HG02571 (cell line): Measurements from ENCODE around the gene CHN2.

Experiments used
- ATAC-seq: cut with Tn5 transposase; IDR thresholded peaks from one replicate; pipeline ENCODE4 v1.9.1; 2021; ENCODE audit warnings: mild to moderate bottlenecking, moderate library complexity; ENCODE audit not compliant: unreplicated experiment

The CHN2 gene

DNA sequence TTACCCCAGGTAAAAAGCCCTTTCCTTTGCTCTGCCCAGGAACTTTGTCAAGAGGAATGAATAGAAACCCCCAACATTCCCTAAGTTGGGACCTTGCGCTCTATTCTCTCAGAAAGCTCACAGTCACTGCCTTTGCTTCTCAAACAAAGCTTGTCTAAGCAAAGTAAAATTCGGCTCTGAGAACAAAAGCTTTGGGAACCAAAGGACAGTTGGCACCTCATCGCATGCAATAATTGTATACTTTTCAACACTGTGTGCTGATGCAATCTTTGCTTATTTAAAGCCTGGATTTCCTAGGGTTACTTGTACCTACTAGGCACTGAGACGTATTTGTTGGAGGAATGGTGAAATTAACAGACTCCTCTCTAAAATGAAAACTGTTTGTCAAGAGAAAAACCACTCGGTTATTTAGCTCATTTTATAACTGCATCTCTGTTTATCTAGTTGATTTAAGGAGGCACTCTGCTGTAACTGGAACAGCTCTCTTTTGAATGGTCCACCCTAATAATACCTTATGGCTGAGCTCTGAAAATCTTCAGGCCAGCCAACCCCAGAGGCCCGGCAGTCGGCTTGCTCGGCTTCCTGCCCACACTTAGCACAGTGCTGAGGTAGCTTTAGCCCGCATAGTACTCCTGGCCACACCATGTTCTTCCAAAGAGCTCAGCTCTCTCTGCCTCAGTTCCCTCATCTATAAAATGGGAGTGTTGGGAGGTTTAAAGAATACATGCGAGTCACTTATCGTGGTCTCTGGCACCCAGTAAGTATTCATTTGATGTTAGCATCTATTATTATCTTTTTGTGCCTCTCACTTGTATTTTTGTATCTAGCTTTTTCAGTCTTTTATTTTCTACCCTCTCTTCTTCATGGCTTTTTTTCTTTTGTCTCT, 288.9 kb downstream of the CHN2 start:
- no peak for ATAC-seq

GRCh38 chr7:29484280-29484679, 289.7 kb downstream of the CHN2 start:
- ATAC-seq: no peak

- ATAC-seq: no peak
Observed at GRCh38 chr7:29485339-29486190, 291.0 kb downstream of the CHN2 start.

GRCh38 chr7:29486191-29486700, 291.7 kb downstream of the CHN2 start:
- ATAC-seq: no peak

- no peak for ATAC-seq
Observed at GRCh38 chr7:29487424-29487823, 292.8 kb downstream of the CHN2 start.

GRCh38 chr7:29488203-29488970, 293.8 kb downstream of the CHN2 start:
- ATAC-seq: no peak

DNA sequence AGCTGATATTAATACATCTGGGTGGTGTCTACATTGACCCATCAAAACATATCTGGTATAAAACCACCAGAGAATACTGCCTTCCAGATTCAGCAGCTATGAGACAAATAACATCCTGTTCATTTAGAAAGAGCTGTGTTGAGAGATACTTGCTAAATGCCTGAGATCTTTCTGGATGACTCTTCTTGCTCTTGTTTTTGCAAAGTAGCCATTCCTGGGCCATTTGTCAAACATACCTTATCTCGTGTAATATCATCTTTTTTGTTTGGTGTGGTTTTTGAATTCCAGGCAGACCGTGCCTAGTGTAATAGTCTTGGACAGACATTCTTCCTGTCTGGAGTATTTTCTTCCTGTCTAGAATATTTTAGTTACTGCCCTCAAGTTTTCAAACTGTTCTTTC, 294.4 kb downstream of the CHN2 start:
- no peak for ATAC-seq

GRCh38 chr7:29490094-29490607, 295.6 kb downstream of the CHN2 start:
- no peak for ATAC-seq

- no peak for ATAC-seq
Observed at GRCh38 chr7:29494350-29494749, 299.8 kb downstream of the CHN2 start.

- ATAC-seq: no peak
Observed at GRCh38 chr7:29495653-29496052, 301.1 kb downstream of the CHN2 start.

DNA sequence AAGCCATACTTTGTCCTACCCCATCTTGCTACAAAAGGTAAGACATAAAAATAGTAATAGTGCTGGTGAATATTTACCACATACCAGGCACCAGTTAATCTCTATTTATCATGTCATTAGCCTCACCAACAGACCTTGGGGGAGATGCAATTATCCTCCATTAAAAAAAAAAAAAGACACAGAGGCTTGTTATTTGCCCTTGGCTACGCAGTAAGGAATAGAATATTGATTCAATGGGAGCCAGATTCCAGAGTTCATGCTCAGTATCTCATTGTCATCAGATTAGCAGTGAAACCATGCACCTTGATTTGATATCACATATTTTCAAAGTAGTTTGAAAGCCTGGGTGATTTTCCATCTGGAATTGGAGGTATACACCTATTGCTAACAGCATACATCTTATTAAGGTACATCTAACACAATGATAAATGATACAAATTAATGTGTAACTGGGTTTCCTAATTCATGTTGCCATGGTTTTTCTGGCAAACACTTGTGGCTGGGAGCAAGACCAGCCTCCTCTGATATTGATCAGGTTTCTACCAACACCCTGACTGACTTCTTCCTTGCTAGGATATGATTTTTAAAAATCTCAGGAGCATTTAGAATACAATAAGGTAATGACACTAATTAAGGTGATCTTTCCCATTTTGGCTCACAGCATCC, 301.9 kb downstream of the CHN2 start:
- no peak for ATAC-seq

DNA sequence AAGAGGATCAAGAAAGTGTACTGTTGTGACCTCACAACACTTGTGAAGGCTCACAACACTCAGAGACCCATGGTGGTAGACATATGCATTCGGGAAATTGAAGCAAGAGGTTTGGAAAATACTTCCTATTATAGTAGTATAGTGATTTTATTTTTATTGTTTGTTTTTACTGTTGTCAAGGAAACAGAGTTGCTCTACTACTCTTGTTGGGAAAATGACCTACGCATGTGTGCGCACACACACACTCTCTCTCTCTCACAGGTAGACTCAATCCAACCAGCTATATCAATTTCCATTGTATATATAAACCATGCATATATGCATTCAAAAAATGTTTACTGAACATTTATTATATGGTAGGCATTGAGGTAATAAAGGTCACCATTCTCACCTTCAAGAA, 305.4 kb downstream of the CHN2 start:
- ATAC-seq: no peak

DNA sequence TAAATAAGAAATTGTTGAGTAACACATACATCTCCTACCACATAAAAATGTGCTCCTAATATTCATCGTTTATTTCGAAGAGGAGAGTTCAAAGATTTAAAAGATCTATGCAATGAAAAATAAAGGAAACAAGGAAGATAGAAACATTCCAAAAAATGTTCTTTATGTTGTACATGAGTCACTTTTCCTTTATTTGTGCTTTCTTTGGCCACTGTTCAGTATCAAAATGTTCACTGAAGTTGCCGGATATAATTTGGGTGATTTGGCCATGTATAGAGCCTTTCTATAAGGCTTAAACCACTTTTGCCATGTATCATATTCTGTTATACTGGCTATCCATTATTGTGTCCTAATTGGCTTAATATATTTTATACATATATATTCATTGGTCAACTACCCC, 306.1 kb downstream of the CHN2 start:
- no peak for ATAC-seq

DNA sequence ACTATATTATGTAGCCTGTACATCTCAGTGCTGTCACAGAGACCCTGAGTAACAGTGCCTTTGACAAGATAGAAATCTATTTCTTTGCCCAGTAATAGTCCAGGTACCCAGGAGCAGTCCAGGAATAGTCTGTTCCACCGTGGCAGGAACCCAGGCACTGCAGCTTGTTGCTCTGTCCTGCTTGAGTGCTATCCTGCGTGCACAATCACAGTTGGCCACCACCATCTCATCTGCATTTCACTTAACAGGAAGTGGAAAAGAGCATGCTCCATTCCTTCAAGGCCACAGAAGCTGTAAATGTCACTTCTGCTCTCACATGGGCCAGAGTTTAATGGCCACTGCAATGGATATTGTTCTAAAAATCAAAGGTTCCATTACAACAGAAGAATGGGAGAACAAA, 307.6 kb downstream of the CHN2 start:
- no peak for ATAC-seq

DNA sequence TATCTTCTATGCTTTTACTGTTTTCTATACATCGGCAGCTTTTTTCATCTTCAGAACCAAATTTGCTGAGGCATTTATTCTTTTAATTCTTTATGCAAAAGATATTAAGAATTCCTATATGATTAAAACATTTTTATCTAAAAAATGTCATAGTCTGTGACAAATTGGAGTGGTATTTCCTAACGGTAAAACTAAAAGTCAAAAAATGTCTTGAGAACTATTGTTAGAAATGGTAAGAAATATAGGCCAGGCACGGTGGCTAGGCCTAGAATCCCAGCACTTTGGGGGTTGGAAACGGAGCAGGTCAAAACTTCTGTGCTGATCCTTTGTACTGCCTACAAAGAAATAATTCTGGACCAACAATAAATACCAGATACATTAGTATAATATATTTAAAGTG, 311.4 kb downstream of the CHN2 start:
- no peak for ATAC-seq

- ATAC-seq: no peak
Observed at GRCh38 chr7:29508608-29509007, 314.0 kb downstream of the CHN2 start.

- no peak for ATAC-seq
Observed at GRCh38 chr7:29510028-29510427, 315.5 kb downstream of the CHN2 start.

DNA sequence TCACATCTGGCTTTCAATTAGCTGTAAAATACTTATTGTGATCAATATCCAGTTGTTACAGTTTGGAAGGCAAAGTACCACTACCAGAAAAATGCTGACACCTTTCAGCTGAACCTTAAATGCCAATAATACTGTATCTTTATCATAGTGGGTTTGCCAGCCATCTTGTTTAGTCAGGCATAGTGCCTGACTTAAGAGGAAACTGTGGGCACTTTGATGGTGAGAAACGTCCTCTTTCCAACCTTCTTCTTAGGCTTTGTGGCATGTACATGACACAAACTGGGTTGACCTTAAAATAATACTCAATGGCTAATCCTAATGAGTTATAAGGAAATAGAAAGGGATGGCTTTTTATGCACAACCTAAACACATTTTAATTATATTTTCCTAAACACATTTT, 316.8 kb downstream of the CHN2 start:
- ATAC-seq: no peak

GRCh38 chr7:29511851-29512250, 317.3 kb downstream of the CHN2 start:
- no peak for ATAC-seq

DNA sequence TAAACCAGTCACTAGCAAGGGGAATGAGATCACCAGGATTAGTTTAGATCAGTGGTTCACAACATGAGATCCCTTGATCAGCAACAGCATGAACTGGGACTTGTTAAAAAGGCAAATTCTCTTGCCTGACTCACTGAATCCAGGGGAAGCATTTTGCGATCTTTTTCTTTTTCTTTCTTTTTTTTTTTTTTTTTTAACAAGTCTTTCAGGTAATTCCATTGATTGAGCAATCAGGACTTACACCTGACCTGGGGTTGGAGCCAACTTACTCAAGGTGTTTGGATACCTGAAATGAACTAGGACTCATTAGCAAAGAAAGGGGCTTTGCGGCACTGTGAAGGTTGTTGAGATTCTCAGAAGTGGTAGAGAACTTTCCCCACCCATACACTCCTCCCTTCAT, 321.9 kb downstream of the CHN2 start:
- ATAC-seq: no peak
